ENCODE measurements around the gene PI4K2A. TPM values are rescaled to one million over a fixed set of nuclear protein-coding genes. Genes with fewer than 3 reads are reported as not detected.
"Not testable (repeated sequence)": the region's sequence is repeated elsewhere in the genome, so short reads cannot be mapped to it uniquely, and the experiment has no call there.

Gene PI4K2A
- total RNA-seq, 2 donors from 2014 or later, result 15.4 to 16.6 TPM

DNA sequence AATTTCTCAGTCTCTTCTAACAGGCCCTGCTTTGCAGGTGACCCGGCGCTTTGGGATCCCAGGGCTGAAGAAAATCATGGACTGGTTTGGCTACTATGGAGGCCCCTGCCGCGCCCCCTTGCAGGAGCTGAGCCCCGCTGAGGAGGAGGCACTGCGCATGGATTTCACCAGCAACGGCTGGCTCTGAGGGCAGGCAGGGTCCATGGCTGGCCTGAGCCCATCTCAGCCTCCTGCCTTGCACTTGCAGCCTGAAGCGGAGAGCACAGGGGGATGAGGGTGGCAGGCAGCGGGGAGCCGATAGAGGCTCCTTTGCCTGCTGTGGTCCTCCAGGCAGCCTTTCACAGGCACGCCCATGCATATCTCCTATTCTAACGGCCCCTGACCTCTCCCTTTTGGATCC is 29.0 kb upstream of the PI4K2A start:
- Mint-ChIP-seq H3K27me3 (ENCODE audit: low read depth) (no peaks in the 10 kb centered on the region), H3K9me3 (no peaks in the 10 kb centered on the region), H3K36me3 (ENCODE audit: insufficient read depth in 2 of 2) (no peaks in the 10 kb centered on the region), H3K27ac (no peak overlapping the region), H3K4me3 (no peak overlapping the region), H3K4me1 (ENCODE audit: low read depth) (no peaks in the 10 kb centered on the region)
- ATAC-seq (replicated peaks in 1 of 2), result no peak
- no peak for DNase-seq

DNA sequence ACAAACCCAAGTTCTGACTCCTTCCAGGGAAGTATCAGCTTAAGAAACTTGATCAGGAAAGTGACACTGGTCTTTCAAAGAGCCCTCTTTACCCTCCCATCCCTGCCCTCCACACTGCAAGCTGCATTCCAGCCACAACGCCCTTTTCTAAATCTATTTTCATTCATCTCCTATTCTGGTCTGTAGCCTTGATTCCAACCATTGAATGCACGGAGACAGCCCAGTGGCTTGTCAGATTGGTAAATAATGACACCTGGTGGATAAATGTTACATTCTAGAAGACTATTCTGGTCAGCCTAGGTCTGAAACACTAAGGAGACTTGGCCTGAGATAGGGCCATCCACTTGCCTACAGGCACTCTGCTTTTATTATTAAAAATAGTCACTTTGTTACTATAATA is 28.1 kb upstream of the PI4K2A start:
- Mint-ChIP-seq H3K36me3 (ENCODE audit: insufficient read depth in 2 of 2) (no peaks in the 10 kb centered on the region), H3K4me3 (no peak overlapping the region), H3K4me1 (ENCODE audit: low read depth) (no peaks in the 10 kb centered on the region), H3K27me3 (ENCODE audit: low read depth) (no peaks in the 10 kb centered on the region), H3K9me3 (no peaks in the 10 kb centered on the region), H3K27ac (no peak overlapping the region)
- DNase-seq (no peak), ATAC-seq (replicated peaks in 1 of 2) (peak in 1 of 2 donors; percentile 32)

DNA sequence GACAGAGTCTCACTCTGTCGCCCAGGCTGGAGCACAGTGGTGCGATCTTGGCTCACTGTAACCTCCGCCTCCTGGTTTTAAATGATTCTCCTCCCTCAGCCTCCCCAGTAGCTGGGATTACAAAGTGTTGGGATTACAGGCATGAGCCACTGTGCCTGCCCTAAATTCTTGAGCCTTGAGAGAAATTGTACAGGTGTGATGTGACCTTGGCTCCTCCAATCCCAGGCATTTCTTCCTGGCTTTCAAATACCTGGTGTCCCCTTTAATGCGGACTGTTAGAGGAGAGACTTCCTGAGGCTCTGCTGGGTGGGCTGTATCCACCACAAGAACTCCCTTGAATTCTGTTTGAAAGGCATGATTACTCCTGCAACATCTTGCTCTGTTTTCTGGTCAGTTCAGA is 22.2 kb upstream of the PI4K2A start:
- Mint-ChIP-seq H3K27me3 (ENCODE audit: low read depth) (no peaks in the 10 kb centered on the region), H3K4me3 (no peak overlapping the region), H3K9me3 (no peaks in the 10 kb centered on the region), H3K27ac (no peak overlapping the region), H3K36me3 (ENCODE audit: insufficient read depth in 2 of 2) (no peaks in the 10 kb centered on the region), H3K4me1 (ENCODE audit: low read depth) (no peaks in the 10 kb centered on the region)
- DNase-seq (no peak), ATAC-seq (replicated peaks in 1 of 2) (no peak)

DNA sequence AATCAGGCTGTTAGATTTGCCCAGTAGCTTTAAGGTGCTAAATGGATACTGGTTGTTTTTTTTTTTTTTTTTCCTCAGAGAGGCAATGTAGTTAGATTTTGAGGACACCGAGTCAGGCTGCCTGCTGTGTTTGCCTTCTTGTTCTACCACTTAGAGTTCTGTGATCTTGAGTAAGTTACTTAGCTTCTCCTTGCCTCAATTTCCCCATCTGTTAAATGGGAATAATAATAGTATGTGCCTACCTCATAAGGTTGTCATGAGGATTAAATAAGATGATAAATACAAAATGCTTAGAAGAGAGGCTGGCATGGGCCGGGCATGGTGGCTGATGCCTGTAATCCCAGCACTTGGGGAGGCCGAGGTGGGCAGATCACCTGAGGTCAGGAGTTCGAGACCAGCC is 21.7 kb upstream of the PI4K2A start:
- Mint-ChIP-seq H3K27ac (no peak overlapping the region), H3K9me3 (no peaks in the 10 kb centered on the region), H3K27me3 (ENCODE audit: low read depth) (no peaks in the 10 kb centered on the region), H3K4me3 (no peak overlapping the region), H3K36me3 (ENCODE audit: insufficient read depth in 2 of 2) (no peaks in the 10 kb centered on the region), H3K4me1 (ENCODE audit: low read depth) (no peaks in the 10 kb centered on the region)
- ATAC-seq (replicated peaks in 1 of 2), result no peak
- DNase-seq, result no peak

DNA sequence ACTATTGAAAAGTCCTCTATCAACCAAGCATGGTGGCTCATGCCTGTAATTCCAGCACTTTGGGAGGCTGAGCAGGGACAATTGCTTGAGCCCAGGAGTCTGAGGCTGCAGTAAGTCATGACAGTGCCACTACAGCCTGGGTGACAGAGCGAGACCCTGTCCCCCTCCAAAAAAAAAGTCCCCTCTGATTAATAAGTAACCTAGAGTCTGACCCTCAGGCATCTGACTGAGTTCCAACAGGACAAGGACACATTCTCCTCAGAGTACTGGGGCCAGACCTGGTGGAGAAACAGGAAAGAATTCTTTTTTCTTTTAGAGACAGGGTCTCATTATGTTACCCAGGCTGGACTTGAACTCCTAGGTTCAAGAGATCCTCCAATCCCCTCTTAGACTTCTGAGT is 17.2 kb upstream of the PI4K2A start:
- DNase-seq (no peak), ATAC-seq (replicated peaks in 1 of 2) (no peak)
- Mint-ChIP-seq H3K27ac (no peak overlapping the region), H3K4me3 (no peak overlapping the region), H3K36me3 (ENCODE audit: insufficient read depth in 2 of 2) (no peaks in the 10 kb centered on the region), H3K9me3 (no peaks in the 10 kb centered on the region), H3K27me3 (ENCODE audit: low read depth) (no peaks in the 10 kb centered on the region), H3K4me1 (ENCODE audit: low read depth) (no peaks in the 10 kb centered on the region)

DNA sequence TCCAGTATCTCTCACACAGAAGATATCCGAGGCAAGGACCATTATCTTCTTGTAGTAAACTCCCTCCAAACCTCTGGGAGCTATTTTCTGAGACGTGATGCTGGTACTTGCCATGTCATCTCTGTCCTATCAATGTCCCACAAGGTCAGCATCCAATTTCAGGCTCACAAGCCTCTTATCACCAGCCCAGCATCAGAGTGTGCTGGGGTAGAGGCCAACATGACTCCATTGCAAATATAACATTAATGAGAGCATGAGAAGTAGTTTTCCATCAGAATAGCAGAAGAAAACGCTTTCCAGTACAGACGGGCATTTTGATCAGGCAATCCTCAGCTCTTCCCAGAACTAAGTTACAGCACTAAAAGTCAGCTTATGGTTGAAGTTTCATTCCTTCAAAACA is 12.7 kb upstream of the PI4K2A start:
- peaks cover 6% of the 10 kb centered on the region for H3K4me1 Mint-ChIP-seq (ENCODE audit: low read depth)
- DNase-seq (no peak), ATAC-seq (replicated peaks in 1 of 2) (no peak)
- H3K36me3 Mint-ChIP-seq (ENCODE audit: insufficient read depth in 2 of 2), result no peaks in the 10 kb centered on the region
- no peaks in the 10 kb centered on the region for H3K9me3 Mint-ChIP-seq
- no peaks in the 10 kb centered on the region for H3K27me3 Mint-ChIP-seq (ENCODE audit: low read depth)
- no peak overlapping the region for H3K27ac Mint-ChIP-seq
- no peak overlapping the region for H3K4me3 Mint-ChIP-seq

DNA sequence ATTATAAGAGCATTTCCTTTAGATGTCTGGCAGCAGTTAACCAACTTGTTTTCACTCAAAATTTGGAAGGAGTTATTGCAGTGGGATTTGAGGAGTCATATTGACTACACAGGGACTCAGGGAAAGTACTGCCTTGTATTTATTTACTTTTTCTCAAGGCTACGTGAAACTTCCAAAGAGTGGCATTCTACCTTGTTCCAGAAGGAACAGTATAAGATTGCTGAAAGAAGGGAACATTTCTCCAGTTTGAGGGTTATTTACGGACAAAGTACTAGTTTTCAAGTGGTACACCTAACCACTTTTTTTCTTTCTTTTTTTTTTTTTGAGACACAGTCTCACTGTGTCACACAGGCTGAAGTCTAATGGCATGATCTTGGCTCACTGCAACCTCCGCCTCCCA is 12.2 kb upstream of the PI4K2A start:
- H3K27ac Mint-ChIP-seq, result no peak overlapping the region
- no peaks in the 10 kb centered on the region for H3K9me3 Mint-ChIP-seq
- peaks cover 1% of the 10 kb centered on the region in 2 donors for H3K36me3 Mint-ChIP-seq (ENCODE audit: insufficient read depth in 2 of 2)
- H3K4me3 Mint-ChIP-seq, result no peak overlapping the region
- H3K27me3 Mint-ChIP-seq (ENCODE audit: low read depth), result no peaks in the 10 kb centered on the region
- H3K4me1 Mint-ChIP-seq (ENCODE audit: low read depth), result peaks cover 11% of the 10 kb centered on the region
- no peak for DNase-seq
- no peak for ATAC-seq (replicated peaks in 1 of 2)

DNA sequence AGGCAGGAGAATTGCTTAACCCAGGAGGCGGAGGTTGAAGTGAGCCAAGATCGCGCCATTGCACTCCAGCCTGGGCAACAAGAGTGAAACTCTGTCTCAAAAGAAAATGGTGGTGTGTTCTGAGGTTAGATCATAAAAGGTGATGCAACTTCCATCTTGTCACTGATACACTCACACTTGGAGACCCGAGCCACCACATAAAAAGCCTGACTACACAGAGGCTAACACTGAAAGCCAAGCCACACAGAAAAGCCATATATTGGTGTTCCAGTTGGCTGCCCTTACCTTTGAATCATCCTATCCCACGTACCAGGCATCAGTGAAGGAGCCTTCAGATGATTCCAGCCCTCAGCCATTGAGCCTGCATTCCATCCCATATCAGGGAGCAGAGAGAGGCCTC is 11.2 kb upstream of the PI4K2A start:
- no peak overlapping the region for H3K27ac Mint-ChIP-seq
- no peaks in the 10 kb centered on the region for H3K27me3 Mint-ChIP-seq (ENCODE audit: low read depth)
- H3K36me3 Mint-ChIP-seq (ENCODE audit: insufficient read depth in 2 of 2), result peaks cover 2% of the 10 kb centered on the region in 2 donors
- DNase-seq (peak in 1 of 2 donors; percentile 7), ATAC-seq (replicated peaks in 1 of 2) (no peak)
- H3K9me3 Mint-ChIP-seq, result no peaks in the 10 kb centered on the region
- H3K4me3 Mint-ChIP-seq, result no peak overlapping the region
- peaks cover 21% of the 10 kb centered on the region for H3K4me1 Mint-ChIP-seq (ENCODE audit: low read depth)

DNA sequence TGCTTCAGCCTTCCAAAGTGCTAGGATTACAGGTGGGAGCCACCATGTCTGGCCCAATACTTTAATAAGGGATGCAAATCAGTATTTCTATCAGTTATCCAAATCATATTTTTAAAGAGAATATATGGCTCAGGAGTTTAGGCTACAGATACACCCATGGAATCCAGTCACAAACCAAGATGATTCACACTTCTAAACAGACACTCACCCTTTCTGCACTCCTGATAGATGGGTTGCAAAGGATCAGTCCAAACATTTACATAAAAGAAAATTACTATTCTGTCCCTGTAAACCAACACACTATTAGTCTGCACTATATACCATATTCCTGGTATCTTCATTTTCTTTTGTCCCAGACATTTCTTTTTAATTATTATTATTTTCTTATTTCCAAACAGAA is 9.4 kb upstream of the PI4K2A start:
- ATAC-seq (replicated peaks in 1 of 2), result no peak
- H3K27me3 Mint-ChIP-seq (ENCODE audit: low read depth), result no peaks in the 10 kb centered on the region
- H3K4me1 Mint-ChIP-seq (ENCODE audit: low read depth), result peaks cover 21% of the 10 kb centered on the region

DNA sequence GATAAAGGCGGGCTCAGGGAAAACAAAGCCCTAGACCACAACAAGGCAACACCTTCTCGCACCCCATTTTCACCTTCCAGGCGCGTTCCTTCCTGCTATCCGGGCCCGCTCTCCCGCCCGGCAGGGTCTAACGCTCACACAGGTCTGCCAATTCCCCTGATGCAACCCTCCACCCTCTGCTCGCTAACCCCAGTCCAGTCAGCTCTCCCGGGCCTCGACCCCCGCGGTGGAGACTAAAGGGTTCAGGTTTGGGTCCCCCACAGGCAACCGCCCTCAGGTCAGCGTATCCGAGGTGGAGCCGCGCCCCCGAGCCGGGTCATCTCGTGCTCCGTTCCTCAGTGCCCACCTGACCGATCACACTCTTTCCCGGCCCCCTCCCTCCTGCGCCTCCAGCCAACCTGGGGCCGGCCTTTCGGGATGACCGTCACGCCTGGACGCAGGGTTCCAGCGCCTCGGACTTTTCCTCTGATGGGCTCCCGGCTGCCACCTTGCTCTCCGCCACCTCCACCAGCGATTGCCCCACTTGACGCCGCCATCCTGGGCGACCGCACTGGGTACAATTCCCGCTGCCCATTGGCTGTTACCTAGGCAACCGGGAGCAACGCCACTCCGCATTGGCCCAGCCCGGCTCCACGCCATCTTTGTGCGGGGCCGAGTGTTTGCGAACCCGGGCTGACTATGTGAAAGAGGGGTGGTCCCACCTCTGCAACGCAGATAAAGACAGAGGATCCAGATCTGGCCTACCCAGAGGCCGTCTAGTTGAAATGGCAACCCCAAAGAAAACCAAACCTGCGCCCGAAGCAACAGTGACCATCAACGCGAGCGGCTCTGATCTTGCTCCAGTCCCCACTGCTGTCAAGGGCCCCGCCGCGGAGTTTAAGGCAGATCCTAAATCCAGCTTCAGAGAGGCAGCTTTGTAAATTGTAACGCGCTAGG is 7.3 kb upstream of the PI4K2A start, which contains the start of gene MORN4:
Gene MORN4 (minus strand): TSS at position 552 of the 936 bp plus-strand sequence. CDS start 13,847 bp downstream, outside the sequence.
- Mint-ChIP-seq H3K27me3 (ENCODE audit: low read depth) (no peaks in the 10 kb centered on the region), H3K27ac (peak within 1 kb of the TSS; percentile 83), H3K9me3 (no peaks in the 10 kb centered on the region), H3K4me1 (ENCODE audit: low read depth) (peaks cover 21% of the 10 kb centered on the region), H3K36me3 (ENCODE audit: insufficient read depth in 2 of 2) (peaks cover 2% of the 10 kb centered on the region in 2 donors), H3K4me3 (peak within 1 kb of the TSS; percentile 93 to 98)
- DNase-seq (peak; percentile 93 to 95), ATAC-seq (replicated peaks in 1 of 2) (peak; percentile 99)

More for the DNA sequence above, 9.4 kb upstream of the PI4K2A start:
- Mint-ChIP-seq H3K27ac (no peak overlapping the region), H3K36me3 (ENCODE audit: insufficient read depth in 2 of 2) (peaks cover 2% of the 10 kb centered on the region in 2 donors), H3K4me3 (no peak overlapping the region), H3K9me3 (no peaks in the 10 kb centered on the region)
- no peak for DNase-seq

DNA sequence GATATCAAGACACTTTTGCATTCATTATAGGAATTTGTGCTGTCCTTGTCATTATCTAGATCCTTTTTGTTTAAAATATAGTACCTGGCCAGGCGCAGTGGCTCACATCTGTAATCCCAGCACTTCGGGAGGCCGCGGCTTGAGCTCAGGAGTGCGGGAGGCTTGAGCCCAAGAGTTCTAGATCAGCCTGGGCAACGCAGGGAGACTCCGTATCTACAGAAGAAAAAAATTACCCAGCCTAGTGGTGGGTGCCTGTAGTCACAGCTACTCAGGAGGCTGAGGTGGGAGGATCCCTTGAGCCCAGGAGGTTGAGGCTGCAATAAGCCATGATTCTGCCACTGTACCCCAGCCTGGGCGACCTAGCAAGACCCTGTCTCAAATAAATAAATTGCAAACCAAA is 6.5 kb upstream of the PI4K2A start:
- no peaks in the 10 kb centered on the region for H3K9me3 Mint-ChIP-seq
- no peaks in the 10 kb centered on the region for H3K27me3 Mint-ChIP-seq (ENCODE audit: low read depth)
- H3K36me3 Mint-ChIP-seq (ENCODE audit: insufficient read depth in 2 of 2), result peaks cover 2% of the 10 kb centered on the region in 2 donors
- DNase-seq (peak; percentile 16 to 38), ATAC-seq (replicated peaks in 1 of 2) (peak; percentile 44 to 51)
- H3K4me3 Mint-ChIP-seq, result peak overlapping the region; percentile 93 to 98
- H3K4me1 Mint-ChIP-seq (ENCODE audit: low read depth), result peaks cover 21% of the 10 kb centered on the region
- H3K27ac Mint-ChIP-seq, result peak overlapping the region; percentile 83

DNA sequence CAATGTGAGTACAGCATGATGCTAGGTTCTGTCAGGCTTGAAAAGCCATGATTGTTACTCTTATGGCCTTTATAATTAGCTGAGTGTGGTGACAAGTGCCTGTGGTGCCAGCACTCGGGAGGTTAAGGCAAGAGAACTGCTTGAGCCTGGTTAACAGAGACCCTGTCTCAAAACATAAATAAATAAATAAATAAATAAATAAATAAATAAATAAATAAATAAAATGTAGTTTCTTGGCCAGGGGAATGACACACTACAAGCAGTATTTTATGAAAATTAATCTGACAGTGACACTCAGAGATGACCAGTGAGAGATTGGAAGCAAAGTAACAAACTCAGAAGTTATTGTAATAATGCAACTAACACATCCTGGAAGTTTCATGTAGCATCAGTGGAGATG is 4.9 kb upstream of the PI4K2A start:
- no peaks in the 10 kb centered on the region for H3K27me3 Mint-ChIP-seq (ENCODE audit: low read depth)
- no peak for ATAC-seq (replicated peaks in 1 of 2)
- H3K27ac Mint-ChIP-seq, result no peak overlapping the region

DNA sequence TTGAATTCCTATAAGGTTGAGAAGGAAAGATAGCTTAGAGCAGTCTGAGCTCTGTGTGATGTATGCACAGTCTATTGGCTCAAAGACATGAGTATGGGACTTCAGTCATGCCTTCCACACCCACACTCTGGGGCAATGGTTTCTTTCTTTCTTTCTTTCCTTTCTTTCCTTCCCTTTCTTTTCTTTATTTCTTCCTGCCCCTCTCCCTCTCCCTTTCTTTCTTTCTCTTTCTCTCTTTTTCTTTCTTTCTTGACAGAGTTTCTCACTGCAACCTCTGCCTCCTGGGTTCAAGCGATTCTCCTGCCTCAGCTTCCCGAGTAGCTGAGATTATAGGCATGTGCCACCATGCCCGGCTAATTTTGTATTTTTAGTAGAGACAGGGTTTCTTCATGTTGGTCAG is 1.4 kb upstream of the PI4K2A start:
- H3K4me1 Mint-ChIP-seq (ENCODE audit: low read depth), result peaks cover 28% of the 10 kb centered on the region
- H3K27ac Mint-ChIP-seq; H3K36me3 Mint-ChIP-seq (ENCODE audit: insufficient read depth in 2 of 2); H3K27me3 Mint-ChIP-seq (ENCODE audit: low read depth); H3K4me3 Mint-ChIP-seq; DNase-seq; ATAC-seq (replicated peaks in 1 of 2); H3K9me3 Mint-ChIP-seq: not testable (repeated sequence)

More for the DNA sequence above, 4.9 kb upstream of the PI4K2A start:
- Mint-ChIP-seq H3K36me3 (ENCODE audit: insufficient read depth in 2 of 2) (peaks cover 2% of the 10 kb centered on the region in 2 donors), H3K4me1 (ENCODE audit: low read depth) (peaks cover 26% of the 10 kb centered on the region), H3K9me3 (no peaks in the 10 kb centered on the region), H3K4me3 (no peak overlapping the region)
- no peak for DNase-seq

Data from activated T-cell treated with anti-CD3 and anti-CD28 coated beads, Interleukin-2, amount 50 U/mL, for 72 hours (primary cell).